Stimulated activated CD8-positive, alpha-beta memory T cell treated with anti-CD3 and anti-CD28 coated beads, Interleukin-12 subunit alpha, Interleukin-12 subunit beta, amount 100 ng/mL, for 24 hours (primary cell): ENCODE measurements around the gene TMEM270.

Source experiments
- DNase-seq: peaks from one replicate; pipeline ENCODE4 v3.0.0-alpha.2; 2020; ENCODE audit errors: extremely low read depth

TMEM270 gene

DNA sequence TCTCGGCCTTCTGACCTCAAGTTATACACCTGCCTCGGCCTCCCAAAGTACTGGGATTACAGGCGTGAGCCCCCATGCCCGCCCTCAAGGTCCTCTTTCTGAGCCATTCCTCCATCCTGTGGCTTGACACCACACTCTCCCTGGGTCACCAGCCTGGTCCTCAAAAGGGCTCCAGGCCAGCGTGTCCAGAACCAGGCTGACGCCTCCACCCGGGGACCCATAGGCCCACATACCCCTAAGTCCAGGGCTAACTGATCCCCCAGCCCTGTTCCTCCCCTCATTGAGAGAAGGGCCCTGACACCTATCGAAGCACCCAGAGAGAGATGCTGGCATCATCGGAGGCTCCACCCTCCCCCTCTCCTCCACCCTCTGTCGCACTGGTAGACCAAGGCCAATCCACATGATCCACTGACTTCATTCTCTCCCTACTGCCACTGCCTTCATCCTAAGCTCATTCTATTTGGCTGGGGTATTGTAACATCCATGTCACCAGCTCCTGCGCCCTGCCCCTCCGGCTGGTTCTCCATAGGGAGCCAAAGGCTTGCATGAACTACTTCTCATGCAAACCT lies 46.7 kb downstream of the TMEM270 start:
- no peak for DNase-seq

DNA sequence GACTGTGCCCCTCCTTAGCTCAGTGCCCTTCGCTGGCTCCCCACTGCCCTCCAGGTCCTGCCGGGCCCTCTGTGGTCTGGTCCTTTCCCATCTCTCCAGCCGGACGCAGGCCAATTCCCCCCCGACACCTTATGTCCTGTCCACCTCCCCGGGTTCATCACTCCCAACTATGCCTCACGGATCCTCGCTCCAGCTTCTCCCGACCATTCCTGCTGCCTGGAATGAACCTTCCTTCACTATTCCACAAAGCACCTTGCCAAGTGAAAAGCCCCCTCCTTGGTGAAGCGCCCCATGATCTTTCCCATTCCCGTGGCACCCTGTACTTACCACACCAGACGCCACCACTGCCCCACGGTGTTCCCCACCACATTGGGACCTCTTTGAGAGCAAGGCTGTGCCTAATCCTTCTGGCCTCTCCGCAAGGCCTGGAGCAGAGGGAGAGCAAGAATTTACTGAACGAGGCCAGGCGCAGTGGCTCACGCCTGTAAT lies 47.2 kb downstream of the TMEM270 start:
- DNase-seq = no peak

DNA sequence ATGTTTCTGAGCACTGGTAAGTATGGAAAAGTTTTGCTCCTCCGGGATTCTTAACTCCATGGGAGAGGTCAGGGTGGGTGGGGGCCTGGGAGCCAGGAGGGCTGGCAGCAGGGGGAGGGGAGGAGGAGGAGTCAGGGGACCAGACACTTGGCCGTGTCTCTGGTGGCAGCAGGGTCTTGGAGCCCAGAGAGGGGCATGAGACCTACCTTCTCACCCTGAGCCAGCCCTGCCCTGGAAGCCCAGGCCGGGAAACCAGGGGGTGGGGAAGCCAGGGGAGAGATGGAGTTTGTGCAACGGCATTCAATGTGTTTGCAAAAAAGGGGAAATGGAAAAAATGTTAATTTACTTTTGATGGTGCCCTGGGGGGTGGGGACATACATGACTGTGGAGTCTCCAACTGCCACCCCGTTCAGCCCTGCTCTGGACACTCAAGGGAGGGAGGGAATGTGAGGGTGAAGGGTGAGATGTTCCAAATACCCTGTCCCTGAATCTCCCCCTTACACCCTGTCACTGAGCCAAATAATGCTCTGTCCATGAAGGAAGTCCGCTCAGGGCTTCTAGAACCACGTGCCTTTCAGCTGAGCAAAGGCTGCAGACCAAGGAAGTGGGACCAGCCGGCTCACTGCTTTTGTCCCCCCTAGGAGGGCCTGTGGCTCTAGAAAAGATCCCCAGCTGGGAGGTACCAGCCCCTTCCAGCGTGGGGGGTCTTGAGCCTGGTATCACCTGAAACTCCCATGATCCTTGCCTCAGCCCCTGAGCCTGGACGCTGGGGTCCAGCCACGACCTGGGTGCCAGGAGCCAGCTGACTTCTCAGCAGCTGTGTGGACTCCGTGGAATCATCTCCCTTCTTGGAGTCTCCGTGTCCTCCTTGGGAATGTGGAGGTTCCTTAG lies 48.3 kb downstream of the TMEM270 start:
- no peak for DNase-seq

DNA sequence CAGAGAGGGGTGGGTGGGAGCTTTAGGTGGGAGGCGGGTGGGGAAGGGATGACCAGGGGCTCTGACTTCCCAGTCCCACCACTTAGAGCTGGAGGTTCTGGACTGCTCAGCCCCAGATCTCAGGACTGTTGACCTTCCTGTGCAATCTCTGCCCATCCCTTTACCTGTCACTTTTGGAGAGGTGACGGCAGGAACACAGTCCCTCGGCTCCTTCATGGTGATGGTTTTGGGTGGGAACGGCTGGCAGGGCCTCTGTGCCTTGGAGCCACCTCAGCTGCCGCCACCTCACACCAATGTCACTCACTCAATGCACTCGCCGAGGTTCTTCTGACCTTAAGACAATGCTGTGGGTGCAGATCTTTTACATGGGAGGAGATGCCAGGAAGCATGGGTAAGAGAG lies 49.0 kb downstream of the TMEM270 start:
- no peak for DNase-seq

DNA sequence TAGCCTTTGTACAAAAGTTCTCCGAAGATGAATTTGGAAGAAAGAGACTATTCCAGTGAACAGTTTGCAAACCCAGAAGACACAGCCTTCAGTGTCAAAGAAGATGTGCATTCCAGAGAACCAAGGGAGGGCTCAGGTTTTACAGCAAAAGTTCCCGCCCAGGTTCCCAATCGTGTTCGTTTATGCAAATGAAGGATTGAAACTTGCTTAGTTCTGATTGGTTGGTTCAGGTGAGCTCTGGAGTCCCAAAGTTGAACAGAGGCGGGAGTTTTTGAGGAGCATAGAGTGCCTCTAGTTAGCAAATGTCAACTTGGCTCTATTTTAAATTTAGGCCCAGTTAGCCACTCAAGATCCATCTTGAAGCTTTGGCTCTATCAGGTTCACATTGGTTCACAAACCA lies 51.3 kb downstream of the TMEM270 start:
- DNase-seq = no peak
